ENCODE data around the gene MYB. TPM values are rescaled to one million over a fixed set of nuclear protein-coding genes. Genes with fewer than 3 reads are reported as not detected.
"Not testable (repeated sequence)": the region's sequence is repeated elsewhere in the genome, so short reads cannot be mapped to it uniquely, and the experiment has no call there.

The MYB gene
- total RNA-seq, 2 experiments from 2014 or later = 50.9 to 53.6 TPM

DNA sequence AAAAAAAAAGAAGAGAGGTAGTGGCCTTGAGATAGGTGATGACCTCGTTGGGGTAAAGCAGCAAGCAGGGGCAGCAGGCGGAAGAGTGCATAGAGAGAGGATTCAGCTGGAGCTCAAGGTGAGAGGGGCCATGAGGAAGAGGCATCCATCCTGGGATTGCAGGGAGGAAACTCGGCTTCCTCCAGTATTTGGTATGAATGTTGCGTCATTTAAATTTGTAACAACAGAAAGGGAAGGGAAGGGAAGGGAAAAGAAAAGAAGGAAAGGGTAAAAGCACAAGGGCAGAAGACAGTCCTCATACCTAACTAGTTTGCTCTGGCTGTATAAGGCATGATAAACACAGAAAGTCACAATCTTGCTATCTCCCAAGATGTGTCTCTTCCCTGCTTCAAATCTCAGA, 39.9 kb upstream of the MYB start:
- Mint-ChIP-seq H3K27ac (no peak overlapping the region), H3K9me3 (no peaks in the 10 kb centered on the region), H3K4me3 (no peak overlapping the region), H3K27me3 (no peaks in the 10 kb centered on the region), H3K4me1 (ENCODE audit: low read depth) (peaks cover 61% of the 10 kb centered on the region), H3K36me3 (ENCODE audit: low read depth) (no peaks in the 10 kb centered on the region)
- CTCF ChIA-PET = interaction anchor here (1.5 to 6.6 kb wide), 3 partner anchors 21 to 53 kb away, joined by 6 to 67 read pairs (median 53); no protein-coding TSS in a partner anchor
- DNase-seq (no peak), ATAC-seq (no peak)
- intact Hi-C loops (cut with micrococcal nuclease) = no loop called here
- POLR2A ChIA-PET = interaction anchor here (1.1 to 5.4 kb wide), 6 partner anchors 9 to 60 kb away, joined by 3 to 42 read pairs (median 6); partner anchors contain the start of gene MYB
- TF ChIP-seq, protein P1, sequence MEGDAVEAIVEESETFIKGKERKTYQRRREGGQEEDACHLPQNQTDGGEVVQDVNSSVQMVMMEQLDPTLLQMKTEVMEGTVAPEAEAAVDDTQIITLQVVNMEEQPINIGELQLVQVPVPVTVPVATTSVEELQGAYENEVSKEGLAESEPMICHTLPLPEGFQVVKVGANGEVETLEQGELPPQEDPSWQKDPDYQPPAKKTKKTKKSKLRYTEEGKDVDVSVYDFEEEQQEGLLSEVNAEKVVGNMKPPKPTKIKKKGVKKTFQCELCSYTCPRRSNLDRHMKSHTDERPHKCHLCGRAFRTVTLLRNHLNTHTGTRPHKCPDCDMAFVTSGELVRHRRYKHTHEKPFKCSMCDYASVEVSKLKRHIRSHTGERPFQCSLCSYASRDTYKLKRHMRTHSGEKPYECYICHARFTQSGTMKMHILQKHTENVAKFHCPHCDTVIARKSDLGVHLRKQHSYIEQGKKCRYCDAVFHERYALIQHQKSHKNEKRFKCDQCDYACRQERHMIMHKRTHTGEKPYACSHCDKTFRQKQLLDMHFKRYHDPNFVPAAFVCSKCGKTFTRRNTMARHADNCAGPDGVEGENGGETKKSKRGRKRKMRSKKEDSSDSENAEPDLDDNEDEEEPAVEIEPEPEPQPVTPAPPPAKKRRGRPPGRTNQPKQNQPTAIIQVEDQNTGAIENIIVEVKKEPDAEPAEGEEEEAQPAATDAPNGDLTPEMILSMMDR (IDR thresholded peaks at IDR 0.05) = no peak

DNA sequence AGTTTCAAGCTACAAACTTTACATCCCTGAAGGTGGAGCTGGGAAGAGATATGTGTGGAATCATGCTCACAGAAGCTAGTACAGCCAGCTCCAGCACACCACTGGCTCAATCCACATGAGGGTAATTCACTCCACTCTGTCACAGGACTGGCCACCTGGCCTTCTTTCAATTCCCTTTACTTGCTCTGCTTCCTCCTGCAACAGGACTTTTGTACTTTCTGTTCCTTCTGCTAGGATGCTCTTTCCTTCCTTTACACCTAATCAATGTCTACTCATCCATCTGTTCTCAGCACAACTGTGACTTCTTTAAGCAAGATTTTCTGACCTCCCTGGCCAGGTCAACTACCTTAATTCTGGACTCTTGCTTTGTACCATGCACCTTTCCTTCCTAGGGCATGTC, 39.4 kb upstream of the MYB start:
- Mint-ChIP-seq H3K4me3 (no peak overlapping the region), H3K9me3 (no peaks in the 10 kb centered on the region), H3K27ac (peak overlapping the region; percentile 23), H3K36me3 (ENCODE audit: low read depth) (no peaks in the 10 kb centered on the region), H3K4me1 (ENCODE audit: low read depth) (peaks cover 63% of the 10 kb centered on the region), H3K27me3 (no peaks in the 10 kb centered on the region)
- no peak for DNase-seq
- TF ChIP-seq, protein P1 (IDR thresholded peaks at IDR 0.05) = no peak
- intact Hi-C loops (cut with micrococcal nuclease) = no loop called here
- POLR2A ChIA-PET = interaction anchor here (0.8 to 5.4 kb wide), 7 partner anchors 9 to 487 kb away, joined by 3 to 42 read pairs (median 5); partner anchors contain the start of gene MYB
- no peak for ATAC-seq
- CTCF ChIA-PET = interaction anchor here (0.6 to 6.6 kb wide), 6 partner anchors 15 to 56 kb away, joined by 3 to 67 read pairs (median 5); no protein-coding TSS in a partner anchor

DNA sequence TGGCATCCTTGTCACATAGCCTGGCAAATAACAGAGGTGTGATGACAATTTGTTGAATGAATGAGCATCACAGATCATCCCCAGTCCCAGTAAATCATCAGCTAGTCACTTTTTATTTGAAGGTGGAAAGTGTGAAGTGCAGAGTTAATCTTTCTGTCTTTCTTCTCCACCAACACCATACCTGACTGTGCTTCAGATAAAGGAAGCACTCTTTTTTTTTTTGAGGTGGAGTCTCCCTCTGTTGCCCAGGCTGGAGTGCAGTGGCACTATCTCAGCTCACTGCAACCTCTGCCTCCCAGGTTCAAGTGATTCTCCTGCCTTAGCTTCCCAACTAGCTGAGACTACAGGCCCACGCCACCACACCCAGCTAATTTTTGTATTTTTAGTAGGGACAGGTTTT, 38.9 kb upstream of the MYB start:
- Mint-ChIP-seq H3K27ac (peak overlapping the region; percentile 23), H3K4me1 (ENCODE audit: low read depth) (peaks cover 60% of the 10 kb centered on the region)
- intact Hi-C loops (cut with micrococcal nuclease); H3K4me3 Mint-ChIP-seq; ATAC-seq; H3K9me3 Mint-ChIP-seq; H3K36me3 Mint-ChIP-seq (ENCODE audit: low read depth); H3K27me3 Mint-ChIP-seq; DNase-seq: not testable (repeated sequence)
- ChIA-PET POLR2A (interaction anchor here (0.8 to 5.4 kb wide), 7 partner anchors 10 to 486 kb away, joined by 3 to 42 read pairs (median 6); partner anchors contain the start of genes HBS1L and MYB), CTCF (interaction anchor here (0.6 to 6.6 kb wide), 10 partner anchors 10 to 139 kb away, joined by 3 to 67 read pairs (median 5); no protein-coding TSS in a partner anchor)

DNA sequence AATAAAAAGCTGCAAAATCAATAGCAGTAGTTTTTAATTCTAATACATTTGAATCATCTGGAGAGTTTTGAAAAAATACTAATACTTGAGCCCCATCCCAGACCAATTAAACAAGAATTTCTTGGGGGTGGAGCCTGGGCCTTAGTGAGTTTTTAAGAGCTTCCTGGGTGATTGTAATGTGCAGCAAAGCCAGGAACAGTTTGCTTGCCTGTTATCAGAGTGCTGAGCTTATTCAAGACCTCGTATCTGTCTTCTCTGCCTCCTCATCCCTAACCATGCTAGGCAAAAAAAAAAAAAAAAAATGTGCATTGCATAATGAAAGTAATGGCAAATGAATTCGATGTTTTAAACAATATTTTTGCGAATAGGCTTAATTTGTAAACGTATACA, 36.4 kb upstream of the MYB start:
- intact Hi-C loops (cut with micrococcal nuclease) = loop anchor here (1.0 to 5.0 kb wide), 2 partner anchors 39 to 57 kb away; no protein-coding TSS in a partner anchor
- no peak for DNase-seq
- no peaks in the 10 kb centered on the region for H3K27me3 Mint-ChIP-seq
- ATAC-seq = no peak
- peak overlapping the region; percentile 27 for H3K4me3 Mint-ChIP-seq
- CTCF ChIA-PET = interaction anchor here (0.7 to 6.6 kb wide), 33 partner anchors 9 to 278 kb away, joined by 3 to 67 read pairs (median 5); partner anchors contain the start of genes HBS1L and MYB
- peak overlapping the region; percentile 95 for H3K27ac Mint-ChIP-seq
- H3K9me3 Mint-ChIP-seq = no peaks in the 10 kb centered on the region
- POLR2A ChIA-PET = interaction anchor here (0.8 to 5.4 kb wide), 8 partner anchors 12 to 105 kb away, joined by 3 to 42 read pairs (median 8); partner anchors contain the start of gene MYB
- H3K4me1 Mint-ChIP-seq (ENCODE audit: low read depth) = peaks cover 76% of the 10 kb centered on the region
- TF ChIP-seq, protein P1 (IDR thresholded peaks at IDR 0.05) = no peak
- H3K36me3 Mint-ChIP-seq (ENCODE audit: low read depth) = peaks cover 1% of the 10 kb centered on the region

DNA sequence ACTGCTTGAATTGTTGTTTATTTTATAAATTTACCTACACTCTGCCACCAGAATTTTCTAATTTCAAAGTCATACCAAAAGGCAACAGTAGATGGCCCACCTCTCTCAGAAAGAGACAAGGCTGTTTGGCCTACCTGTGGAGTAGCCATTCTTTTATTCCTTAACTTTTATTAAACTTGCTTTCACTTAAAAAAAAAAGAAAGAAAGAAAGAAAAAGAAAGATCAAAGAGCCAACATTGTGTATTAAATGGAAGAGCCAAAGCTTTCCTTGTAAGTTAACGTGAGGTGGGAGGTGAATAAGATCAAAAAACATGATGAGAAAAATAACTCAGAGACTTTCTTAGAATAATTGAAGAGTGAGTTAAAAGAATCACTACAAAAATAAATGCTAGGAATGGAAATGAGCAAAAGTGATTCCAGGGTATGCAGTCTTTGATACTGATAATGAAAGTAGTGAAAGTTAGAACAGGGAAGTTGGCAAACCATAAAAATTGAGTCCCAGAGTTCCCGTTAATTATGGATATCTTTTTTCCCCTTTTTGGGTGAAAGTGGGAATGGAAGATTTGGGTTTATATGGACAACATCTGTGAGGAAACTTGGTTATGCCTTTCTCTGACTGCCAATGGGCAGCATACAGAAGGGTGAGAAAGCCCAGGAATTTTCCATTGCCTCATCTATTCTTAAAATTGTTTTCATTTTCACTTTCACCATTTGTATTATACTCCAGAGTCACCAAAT, 35.9 kb upstream of the MYB start:
- ChIA-PET POLR2A (interaction anchor here (0.6 to 5.4 kb wide), 10 partner anchors 16 to 113 kb away, joined by 3 to 42 read pairs (median 4); partner anchors contain the start of gene MYB), CTCF (interaction anchor here (0.7 to 6.6 kb wide), 30 partner anchors 9 to 278 kb away, joined by 3 to 67 read pairs (median 6); partner anchors contain the start of genes HBS1L and MYB)
- intact Hi-C loops (cut with micrococcal nuclease) = loop anchor here (1.0 to 5.0 kb wide), 2 partner anchors 38 to 58 kb away; no protein-coding TSS in a partner anchor
- DNase-seq (peak; percentile 45), ATAC-seq (peak; percentile 62)
- H3K4me1 Mint-ChIP-seq (ENCODE audit: low read depth) = peaks cover 76% of the 10 kb centered on the region
- H3K36me3 Mint-ChIP-seq (ENCODE audit: low read depth) = peaks cover 1% of the 10 kb centered on the region
- peak overlapping the region; percentile 95 for H3K27ac Mint-ChIP-seq
- TF ChIP-seq, protein P1 (IDR thresholded peaks at IDR 0.05) = peak; percentile 90
- H3K9me3 Mint-ChIP-seq = peaks cover under 1% of the 10 kb centered on the region
- H3K27me3 Mint-ChIP-seq = no peaks in the 10 kb centered on the region
- peak overlapping the region; percentile 27 for H3K4me3 Mint-ChIP-seq

All from activated CD8-positive, alpha-beta T cell treated with anti-CD3 and anti-CD28 coated beads for 36 hours (primary cell).